GM12864 (cell line): Measurements from ENCODE around the gene FAM24A.

Source experiments
- DNase-seq: peaks from one replicate; pipeline ENCODE4 v3.0.0-alpha.2; 2011; ENCODE audit warnings: low read depth
- H3K4me3 ChIP-seq: 2 replicates; pipeline ENCODE4 v1.5.1; 2011; ENCODE audit warnings: mild to moderate bottlenecking, low read depth, low read length, control low read depth
- TF ChIP-seq, protein P1 (sequence below): IDR thresholded peaks from 2 replicates; pipeline ENCODE4 v1.5.1; 2011; ENCODE audit warnings: low read depth, mild to moderate bottlenecking, moderate library complexity, low read length, control low read depth, inconsistent platforms; ENCODE audit errors: missing control alignments

Gene FAM24A

DNA sequence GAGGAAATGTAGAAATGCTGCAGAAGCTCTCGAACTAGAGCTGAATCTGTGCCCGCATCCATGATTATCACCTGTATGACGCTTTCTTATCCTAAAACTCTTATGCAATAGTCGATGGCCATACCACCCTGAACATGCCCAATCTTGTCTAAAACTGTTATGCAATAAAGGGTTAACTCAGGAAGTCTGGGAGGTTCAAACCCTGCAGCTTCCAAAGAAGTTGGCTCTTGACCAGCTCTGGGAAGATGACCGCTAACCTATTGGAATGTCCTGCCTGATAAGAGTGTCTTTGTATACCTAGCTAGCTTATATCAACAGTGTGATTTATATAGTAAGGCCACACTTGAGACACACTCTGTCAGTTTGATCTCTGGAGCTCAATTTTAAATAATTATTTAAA is 47.1 kb downstream of the FAM24A start:
- DNase-seq: no peak
- TF ChIP-seq, protein P1, sequence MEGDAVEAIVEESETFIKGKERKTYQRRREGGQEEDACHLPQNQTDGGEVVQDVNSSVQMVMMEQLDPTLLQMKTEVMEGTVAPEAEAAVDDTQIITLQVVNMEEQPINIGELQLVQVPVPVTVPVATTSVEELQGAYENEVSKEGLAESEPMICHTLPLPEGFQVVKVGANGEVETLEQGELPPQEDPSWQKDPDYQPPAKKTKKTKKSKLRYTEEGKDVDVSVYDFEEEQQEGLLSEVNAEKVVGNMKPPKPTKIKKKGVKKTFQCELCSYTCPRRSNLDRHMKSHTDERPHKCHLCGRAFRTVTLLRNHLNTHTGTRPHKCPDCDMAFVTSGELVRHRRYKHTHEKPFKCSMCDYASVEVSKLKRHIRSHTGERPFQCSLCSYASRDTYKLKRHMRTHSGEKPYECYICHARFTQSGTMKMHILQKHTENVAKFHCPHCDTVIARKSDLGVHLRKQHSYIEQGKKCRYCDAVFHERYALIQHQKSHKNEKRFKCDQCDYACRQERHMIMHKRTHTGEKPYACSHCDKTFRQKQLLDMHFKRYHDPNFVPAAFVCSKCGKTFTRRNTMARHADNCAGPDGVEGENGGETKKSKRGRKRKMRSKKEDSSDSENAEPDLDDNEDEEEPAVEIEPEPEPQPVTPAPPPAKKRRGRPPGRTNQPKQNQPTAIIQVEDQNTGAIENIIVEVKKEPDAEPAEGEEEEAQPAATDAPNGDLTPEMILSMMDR: no peak

DNA sequence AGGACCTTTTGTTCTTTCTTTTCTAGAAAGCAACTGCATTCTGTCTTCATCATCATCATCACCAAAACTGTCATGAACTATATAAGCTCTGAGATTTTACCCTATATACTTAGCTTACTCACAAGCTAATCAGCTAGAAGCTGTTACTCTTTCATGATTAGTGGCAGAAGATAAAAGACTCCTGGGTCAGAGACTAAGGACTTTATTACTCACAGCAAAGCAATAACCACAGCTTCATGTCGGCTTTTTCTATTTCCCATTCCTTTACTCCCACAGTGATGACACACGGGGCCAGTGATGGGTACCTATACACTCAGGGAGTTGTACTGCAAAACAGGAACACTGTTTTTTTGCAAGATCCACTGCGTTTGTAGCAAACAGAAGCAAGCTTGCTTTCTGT is 52.0 kb downstream of the FAM24A start:
- no peak overlapping the region for H3K4me3 ChIP-seq
- no peak for DNase-seq
- TF ChIP-seq, protein P1: no peak

More for the DNA sequence above, 47.1 kb downstream of the FAM24A start:
- no peak overlapping the region for H3K4me3 ChIP-seq
